GM12872 (cell line): Measurements from ENCODE around the gene SOHLH1.

ENCODE experiments used
- TF ChIP-seq, protein P1 (sequence below): IDR thresholded peaks from 3 replicates; pipeline ENCODE4 v1.5.1; 2011; ENCODE audit warnings: low read depth, mild to moderate bottlenecking, low read length, moderate library complexity; ENCODE audit not compliant: insufficient read depth

Gene SOHLH1

DNA sequence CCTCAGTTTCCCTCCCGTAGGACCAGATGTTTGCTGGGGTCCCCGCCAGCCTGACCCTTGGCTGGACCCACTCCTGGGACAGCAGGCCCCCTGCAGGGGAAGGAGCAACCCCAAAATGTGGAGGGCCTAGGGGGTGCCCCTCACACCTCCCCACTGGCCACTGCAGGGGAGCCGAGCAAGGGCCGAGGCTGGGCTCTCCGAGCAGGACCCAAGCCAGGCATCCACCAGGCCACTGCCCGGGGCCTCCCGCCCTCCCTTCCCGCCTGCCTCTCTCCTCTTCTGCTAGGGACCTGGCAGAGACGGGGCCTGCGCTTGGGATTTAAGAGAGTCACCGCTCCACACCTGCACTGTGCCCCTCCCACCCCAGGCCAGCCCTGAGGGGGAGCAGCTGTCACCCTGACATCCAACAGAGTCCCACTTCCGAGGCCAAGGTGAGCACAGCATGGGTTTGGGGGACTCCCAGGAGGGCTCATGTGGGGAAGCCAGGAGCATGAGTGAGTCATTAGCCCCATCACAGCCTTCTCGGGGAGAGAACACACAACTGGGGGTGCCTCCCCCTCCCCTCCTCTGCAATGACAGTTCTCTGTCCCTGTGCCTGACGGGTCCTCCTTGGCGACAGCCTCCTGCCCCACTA, 15.8 kb downstream of the SOHLH1 start:
- TF ChIP-seq, protein P1, sequence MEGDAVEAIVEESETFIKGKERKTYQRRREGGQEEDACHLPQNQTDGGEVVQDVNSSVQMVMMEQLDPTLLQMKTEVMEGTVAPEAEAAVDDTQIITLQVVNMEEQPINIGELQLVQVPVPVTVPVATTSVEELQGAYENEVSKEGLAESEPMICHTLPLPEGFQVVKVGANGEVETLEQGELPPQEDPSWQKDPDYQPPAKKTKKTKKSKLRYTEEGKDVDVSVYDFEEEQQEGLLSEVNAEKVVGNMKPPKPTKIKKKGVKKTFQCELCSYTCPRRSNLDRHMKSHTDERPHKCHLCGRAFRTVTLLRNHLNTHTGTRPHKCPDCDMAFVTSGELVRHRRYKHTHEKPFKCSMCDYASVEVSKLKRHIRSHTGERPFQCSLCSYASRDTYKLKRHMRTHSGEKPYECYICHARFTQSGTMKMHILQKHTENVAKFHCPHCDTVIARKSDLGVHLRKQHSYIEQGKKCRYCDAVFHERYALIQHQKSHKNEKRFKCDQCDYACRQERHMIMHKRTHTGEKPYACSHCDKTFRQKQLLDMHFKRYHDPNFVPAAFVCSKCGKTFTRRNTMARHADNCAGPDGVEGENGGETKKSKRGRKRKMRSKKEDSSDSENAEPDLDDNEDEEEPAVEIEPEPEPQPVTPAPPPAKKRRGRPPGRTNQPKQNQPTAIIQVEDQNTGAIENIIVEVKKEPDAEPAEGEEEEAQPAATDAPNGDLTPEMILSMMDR, result no peak

DNA sequence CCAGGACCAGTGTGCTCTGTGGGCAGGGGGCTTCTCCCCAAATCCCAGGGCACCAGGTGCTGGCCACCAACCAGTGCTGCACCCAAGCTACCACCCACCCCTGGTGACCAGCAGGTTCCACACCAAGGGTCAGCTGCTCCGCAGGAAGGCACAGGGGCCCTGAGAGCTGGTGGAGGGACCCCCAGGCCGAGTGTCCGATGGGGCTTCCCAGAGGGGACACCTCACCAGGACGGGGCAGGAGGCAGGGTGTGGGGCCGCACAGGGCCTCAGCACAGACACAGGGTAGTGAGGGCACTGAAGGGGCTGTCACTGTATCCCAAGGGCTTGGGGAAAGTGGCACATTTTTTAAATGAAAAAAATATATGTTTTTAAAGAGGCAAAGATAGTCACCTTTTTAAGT, 18.1 kb downstream of the SOHLH1 start:
- TF ChIP-seq, protein P1, result no peak

DNA sequence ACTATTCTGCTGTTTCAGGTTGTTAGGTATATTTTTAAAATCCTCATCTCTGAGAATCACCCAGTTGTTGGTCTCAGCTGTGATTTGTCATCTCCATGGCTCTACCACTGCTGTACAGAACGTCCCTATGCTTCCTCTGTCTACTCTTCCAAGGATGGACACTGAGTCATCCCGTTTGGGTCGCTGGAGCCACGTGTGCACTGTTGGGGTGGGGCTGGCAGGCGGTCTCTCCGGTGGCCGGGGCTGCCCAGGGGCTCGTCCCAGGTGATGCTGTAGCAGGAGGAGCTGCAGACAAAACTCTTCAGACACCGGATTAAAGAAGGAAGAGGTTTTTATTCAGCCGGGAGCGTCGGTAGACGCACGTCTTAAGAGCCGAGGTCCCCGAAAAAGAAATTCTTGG, 19.2 kb downstream of the SOHLH1 start:
- TF ChIP-seq, protein P1, result no peak

DNA sequence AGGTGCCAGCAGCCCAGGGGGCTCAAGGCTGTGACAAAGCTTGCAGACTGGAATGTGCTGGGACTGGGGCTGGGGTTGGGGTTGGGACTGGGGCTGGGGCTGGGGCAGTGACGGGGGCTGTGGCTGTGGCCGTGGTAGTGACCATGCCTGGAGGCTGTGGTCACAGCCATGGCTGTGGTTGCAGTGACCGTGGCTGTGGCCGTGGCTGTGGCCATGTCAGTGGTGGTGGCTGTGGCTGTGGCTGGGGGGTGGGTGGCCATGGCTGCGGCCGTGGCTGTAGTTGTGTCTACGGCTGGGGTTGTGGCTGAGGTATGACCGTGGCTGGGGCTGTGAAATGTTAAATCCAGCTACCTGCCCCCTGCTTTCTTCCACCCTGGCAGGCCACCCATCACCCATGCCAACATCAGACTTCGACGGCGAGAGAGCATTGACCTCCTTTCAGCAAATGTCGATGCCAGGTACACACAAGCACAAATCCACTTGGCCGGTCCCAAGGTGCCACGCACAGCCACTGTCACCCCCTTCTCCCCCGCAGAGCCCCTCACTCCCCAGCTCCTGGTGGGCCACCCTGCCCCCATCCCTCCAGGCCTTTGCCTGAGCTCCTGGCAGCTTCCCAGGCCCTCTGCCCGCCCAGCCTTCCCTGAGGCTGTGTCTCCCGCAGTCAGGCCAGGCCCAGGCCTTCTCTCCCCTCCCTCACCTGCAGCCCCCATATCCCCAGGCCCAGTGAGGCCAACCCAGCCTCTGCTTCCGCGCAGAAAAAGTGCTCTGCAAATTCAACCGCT, 20.9 kb downstream of the SOHLH1 start:
- TF ChIP-seq, protein P1, result no peak

DNA sequence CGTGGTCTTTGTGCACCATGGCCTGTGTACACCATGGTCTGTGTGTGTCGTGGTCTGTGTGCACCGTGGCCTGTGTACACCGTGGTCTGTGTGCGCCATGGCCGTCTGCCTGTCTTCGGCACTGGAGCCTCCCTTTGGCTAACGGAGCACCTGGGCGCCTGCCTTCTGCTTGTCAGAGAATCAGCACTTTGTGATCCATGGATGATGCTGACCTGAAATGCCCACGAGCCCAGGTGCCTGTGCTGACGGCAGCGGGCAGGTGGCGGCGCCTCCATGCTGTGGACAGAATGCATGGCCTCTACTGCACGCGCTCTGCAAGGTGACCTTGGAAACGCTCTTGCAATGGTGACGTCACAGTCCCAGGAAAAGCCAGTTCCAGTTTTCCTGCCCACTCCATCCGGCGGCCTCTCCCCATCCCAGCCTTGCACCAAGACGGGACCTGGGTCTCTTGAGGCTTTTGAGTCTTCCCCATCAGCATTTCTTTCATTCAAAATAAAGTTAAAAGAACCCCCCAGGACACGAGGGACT, 21.6 kb downstream of the SOHLH1 start:
- TF ChIP-seq, protein P1, result no peak

DNA sequence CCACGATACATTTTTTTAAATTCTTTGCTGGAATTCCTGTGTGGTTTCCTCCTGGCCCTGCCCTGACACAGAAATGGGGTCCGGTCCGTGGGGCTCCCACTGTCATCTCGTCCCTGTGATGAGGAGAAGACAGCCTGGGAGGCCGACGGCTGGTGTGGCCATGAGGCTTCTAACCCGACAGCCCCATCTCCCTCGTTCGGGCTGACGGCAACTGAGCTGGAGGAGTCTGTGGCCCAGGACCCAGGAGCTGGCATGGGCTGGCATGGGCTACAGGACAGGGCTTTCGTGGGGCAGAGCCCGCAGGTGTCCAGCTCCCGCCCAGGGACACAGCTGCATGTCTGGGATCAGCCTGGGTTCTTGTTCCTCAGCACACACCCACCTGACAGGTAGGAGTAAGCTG, 22.4 kb downstream of the SOHLH1 start:
- TF ChIP-seq, protein P1, result no peak

DNA sequence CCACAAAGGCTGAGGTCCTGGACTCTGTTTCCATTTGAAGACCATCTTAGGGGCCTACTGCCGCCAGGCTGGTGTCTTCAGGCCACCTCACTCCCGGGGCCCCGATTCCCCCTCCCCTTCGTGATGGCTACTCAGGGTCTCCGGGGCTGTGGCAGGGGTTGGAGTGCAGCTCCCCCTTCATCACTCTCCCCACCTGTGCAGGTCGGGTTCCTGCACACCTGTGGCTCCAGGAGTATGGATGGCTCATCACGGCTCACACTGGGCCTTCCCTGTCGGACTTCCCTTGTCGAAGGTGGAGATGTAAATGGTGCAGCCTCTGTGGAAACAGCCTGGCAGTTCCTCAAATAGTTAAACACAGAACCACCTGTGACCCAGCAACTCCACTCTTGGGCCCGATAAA, 24.3 kb downstream of the SOHLH1 start:
- TF ChIP-seq, protein P1, result no peak
